ENCODE data around the gene MCF2.
A peak's percentile ranks its signal among the peaks of the same experiment; 100 is the strongest.

The MCF2 gene

DNA sequence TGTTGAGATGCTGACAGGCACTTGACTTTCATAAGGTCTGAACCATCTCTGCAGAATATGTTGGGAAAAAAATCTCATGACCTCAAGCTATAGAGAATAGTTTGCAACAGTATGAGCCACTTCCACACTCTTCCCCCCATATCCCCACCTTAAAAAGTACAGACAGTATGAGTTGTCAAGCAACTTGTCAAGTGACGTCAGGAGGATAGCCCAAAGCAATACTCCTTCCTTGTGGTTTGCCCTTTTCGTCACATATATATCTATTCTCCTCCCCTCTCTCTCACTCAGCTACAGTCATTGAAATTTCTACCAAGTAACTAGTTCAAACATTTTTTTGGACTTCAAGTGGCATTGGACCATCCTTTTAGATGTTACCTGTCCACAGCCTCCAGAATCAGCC lies 67.7 kb downstream of the MCF2 start:
- no peak for DNase-seq (ENCODE audit: low read depth)
- TF ChIP-seq CTCF (IDR thresholded peaks at IDR 0.05; ENCODE audit: insufficient read depth, low read depth, low read length, missing control alignments): no peak
- H3K4me3 ChIP-seq (ENCODE audit: low read depth, low read length): no peak overlapping the region

- no peak for TF ChIP-seq CTCF (IDR thresholded peaks at IDR 0.05; ENCODE audit: insufficient read depth, low read depth, low read length, missing control alignments)
- peak; percentile 0 for DNase-seq (ENCODE audit: low read depth)
- no peak overlapping the region for H3K4me3 ChIP-seq (ENCODE audit: low read depth, low read length)
Measured at GRCh38 chrX:139639253-139639652, 68.7 kb downstream of the MCF2 start.

DNA sequence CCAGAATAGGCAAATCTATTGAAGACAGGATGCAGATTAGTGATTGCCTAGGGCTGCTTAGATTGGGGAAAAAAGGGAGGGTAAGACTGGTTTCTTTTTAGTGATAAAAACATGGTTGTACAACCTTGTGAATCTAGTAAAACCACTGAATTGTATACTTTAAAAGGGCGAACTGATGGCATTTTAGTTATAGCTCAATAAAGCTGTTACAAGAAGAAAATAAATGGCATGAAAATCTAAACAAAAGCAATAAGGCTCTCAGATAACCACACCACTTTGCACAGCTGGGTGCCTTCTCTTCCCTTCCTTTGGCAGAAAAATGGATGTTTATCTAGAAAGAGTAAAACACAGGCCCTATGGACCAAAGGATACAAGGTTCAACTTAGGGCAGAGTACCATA lies 107.9 kb downstream of the MCF2 start:
- no peak for DNase-seq (ENCODE audit: low read depth)
- TF ChIP-seq CTCF (IDR thresholded peaks at IDR 0.05; ENCODE audit: insufficient read depth, low read depth, low read length, missing control alignments): no peak
- H3K4me3 ChIP-seq (ENCODE audit: low read depth, low read length): no peak overlapping the region

GRCh38 chrX:139596068-139596467 lies 111.9 kb downstream of the MCF2 start:
- no peak overlapping the region for H3K4me3 ChIP-seq (ENCODE audit: low read depth, low read length)
- no peak for TF ChIP-seq CTCF (IDR thresholded peaks at IDR 0.05; ENCODE audit: insufficient read depth, low read depth, low read length, missing control alignments)
- DNase-seq (ENCODE audit: low read depth): no peak

DNA sequence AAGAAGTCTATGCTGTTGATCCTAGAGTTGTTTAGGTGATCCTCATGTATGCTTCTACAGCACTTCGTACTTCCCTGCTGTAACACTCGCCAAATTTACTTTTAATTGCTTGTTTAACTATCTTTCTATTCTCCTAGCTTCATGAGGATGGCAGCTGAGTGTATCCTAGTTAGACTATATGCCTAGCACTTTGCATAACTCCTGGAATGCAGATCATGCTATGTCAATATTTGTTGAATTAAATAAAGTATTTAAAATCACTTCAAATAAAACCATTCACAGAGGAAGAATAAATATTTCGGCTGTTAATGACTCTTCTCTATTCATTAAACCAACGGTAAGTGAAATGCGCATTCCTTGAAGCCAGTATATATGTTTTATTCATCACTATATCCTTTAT lies 122.4 kb downstream of the MCF2 start:
- DNase-seq (ENCODE audit: low read depth): no peak
- H3K4me3 ChIP-seq (ENCODE audit: low read depth, low read length): no peak overlapping the region
- TF ChIP-seq CTCF (IDR thresholded peaks at IDR 0.05; ENCODE audit: insufficient read depth, low read depth, low read length, missing control alignments): no peak

DNA sequence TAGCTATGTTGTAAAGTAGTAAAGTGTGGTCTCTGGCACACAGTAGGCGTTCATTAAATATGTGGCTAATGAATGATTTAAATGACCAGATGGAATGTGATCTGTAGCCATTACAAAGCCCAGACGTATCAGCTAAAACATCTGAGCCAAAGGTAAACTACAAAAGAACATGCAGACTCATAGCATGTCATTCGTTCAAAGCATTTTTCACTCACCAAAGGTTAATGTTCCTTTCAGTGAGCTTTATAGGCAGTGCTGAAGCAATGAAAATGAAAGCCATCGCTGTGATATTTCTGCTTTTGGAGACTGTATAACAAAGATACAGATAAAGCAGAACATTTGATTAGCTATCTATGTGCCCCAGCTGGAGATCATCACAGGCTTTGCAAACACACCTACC lies 126.9 kb downstream of the MCF2 start:
- TF ChIP-seq CTCF (IDR thresholded peaks at IDR 0.05; ENCODE audit: insufficient read depth, low read depth, low read length, missing control alignments): no peak
- H3K4me3 ChIP-seq (ENCODE audit: low read depth, low read length): no peak overlapping the region
- DNase-seq (ENCODE audit: low read depth): no peak

DNA sequence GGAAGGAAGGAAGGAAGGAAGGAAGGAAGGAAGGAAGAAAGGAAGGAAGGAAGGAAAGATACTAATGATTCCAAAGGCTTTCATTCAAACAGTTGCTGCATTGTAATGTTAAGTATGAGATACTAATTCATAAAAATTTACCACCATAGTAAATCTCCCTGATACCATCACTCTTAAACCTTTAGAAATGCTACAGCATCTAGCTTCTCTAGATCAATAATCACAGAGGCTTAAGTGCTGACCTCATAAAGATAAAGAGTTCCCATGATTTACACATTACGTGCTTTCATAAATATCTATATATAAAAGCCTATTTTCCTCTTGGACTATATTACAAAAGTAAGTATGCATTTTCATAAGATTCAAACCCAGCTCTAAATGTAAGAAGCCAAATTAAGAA lies 141.0 kb downstream of the MCF2 start:
- no peak overlapping the region for H3K4me3 ChIP-seq (ENCODE audit: low read depth, low read length)
- no peak for DNase-seq (ENCODE audit: low read depth)
- TF ChIP-seq CTCF (IDR thresholded peaks at IDR 0.05; ENCODE audit: insufficient read depth, low read depth, low read length, missing control alignments): no peak

Data from GM12865 (cell line).